Measurements from ENCODE around the gene PRAMEF9. TPM values are rescaled to one million over a fixed set of nuclear protein-coding genes. Genes with fewer than 3 reads are reported as not detected.

Gene PRAMEF9
- total RNA-seq, 1 donor from 2014 or later, result not detected

- H3K27me3 ChIP-seq (ENCODE audit: control insufficient read depth, insufficient read depth, low read length), result no peaks in the 10 kb centered on the region
- no peak overlapping the region for H3K4me3 ChIP-seq (ENCODE audit: low read depth, low read length)
- DNase-seq (ENCODE audit: low read depth), result no peak
- no peak for FAIRE-seq
- no peak for TF ChIP-seq CTCF (IDR thresholded peaks at IDR 0.05; ENCODE audit: insufficient read depth, low read length, severe bottlenecking)
- H3K36me3 ChIP-seq (ENCODE audit: control insufficient read depth, insufficient read depth, low read length), result no peaks in the 10 kb centered on the region
These were observed 56.7 kb downstream of the PRAMEF9 start for GRCh38 chr1:13228343-13228781.

Other genes with a start within 250 kb of the PRAMEF9 start
- gene PRAMEF6, start 224.3 kb upstream of the PRAMEF9 start, total RNA-seq, result not detected in 2 replicates
- gene PRAMEF27, start 115.3 kb upstream of the PRAMEF9 start, total RNA-seq, result not detected in 2 replicates
- not detected in 2 replicates for gene HNRNPCL3, start 111.1 kb upstream of the PRAMEF9 start, total RNA-seq
- not detected in 2 replicates for gene PRAMEF25, start 101.1 kb upstream of the PRAMEF9 start, total RNA-seq
- not detected in 2 replicates for gene HNRNPCL2, start 55.0 kb upstream of the PRAMEF9 start, total RNA-seq
- not detected in 2 replicates for gene PRAMEF26, start 15.8 kb upstream of the PRAMEF9 start, total RNA-seq
- not detected in 2 replicates for gene HNRNPCL4, start 6.2 kb upstream of the PRAMEF9 start, total RNA-seq
- not detected in 2 replicates for gene PRAMEF13, start 29.6 kb downstream of the PRAMEF9 start, total RNA-seq
- not detected in 2 replicates for gene PRAMEF18, start 54.3 kb downstream of the PRAMEF9 start, total RNA-seq
- not detected in 2 replicates for gene PRAMEF5, start 82.3 kb downstream of the PRAMEF9 start, total RNA-seq
- not detected in 2 replicates for gene PRAMEF8, start 113.3 kb downstream of the PRAMEF9 start, total RNA-seq
- not detected in 2 replicates for gene PRAMEF33, start 131.7 kb downstream of the PRAMEF9 start, total RNA-seq
- not detected in 2 replicates for gene PRAMEF15, start 143.7 kb downstream of the PRAMEF9 start, total RNA-seq
- not detected in 2 replicates for gene PRAMEF14, start 175.3 kb downstream of the PRAMEF9 start, total RNA-seq
- gene PRAMEF19, start 200.1 kb downstream of the PRAMEF9 start, total RNA-seq, result not detected in 2 replicates
- gene PRAMEF17, start 217.8 kb downstream of the PRAMEF9 start, total RNA-seq, result not detected in 2 replicates
- gene PRAMEF20, start 238.6 kb downstream of the PRAMEF9 start, total RNA-seq, result not detected in 2 replicates